Measurements from ENCODE around the gene KRT38.

DNA sequence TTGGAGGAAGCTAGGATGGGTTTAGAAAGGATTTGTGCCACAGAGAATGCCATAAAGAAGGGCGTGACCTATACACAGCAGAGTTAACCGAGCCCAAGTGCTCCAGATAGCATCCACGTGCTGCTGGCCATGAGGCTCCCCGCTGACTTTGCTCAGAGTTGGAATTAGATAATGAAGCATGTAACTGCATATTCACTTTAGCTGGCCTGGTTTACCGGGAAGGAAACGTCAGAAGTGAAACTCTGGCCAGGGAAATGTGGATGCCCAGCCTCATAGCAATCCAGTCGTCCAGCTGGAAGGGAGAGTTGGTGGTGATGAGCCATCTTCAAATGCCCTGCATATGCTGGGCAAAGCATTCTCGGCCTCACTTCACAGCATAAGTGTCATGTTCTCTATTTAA, 34.1 kb upstream of the KRT38 start:
- TF ChIP-seq EZH2 (IDR thresholded peaks at IDR 0.05; ENCODE audit: low read length, unreplicated experiment): no peak
- TF ChIP-seq, protein P1, sequence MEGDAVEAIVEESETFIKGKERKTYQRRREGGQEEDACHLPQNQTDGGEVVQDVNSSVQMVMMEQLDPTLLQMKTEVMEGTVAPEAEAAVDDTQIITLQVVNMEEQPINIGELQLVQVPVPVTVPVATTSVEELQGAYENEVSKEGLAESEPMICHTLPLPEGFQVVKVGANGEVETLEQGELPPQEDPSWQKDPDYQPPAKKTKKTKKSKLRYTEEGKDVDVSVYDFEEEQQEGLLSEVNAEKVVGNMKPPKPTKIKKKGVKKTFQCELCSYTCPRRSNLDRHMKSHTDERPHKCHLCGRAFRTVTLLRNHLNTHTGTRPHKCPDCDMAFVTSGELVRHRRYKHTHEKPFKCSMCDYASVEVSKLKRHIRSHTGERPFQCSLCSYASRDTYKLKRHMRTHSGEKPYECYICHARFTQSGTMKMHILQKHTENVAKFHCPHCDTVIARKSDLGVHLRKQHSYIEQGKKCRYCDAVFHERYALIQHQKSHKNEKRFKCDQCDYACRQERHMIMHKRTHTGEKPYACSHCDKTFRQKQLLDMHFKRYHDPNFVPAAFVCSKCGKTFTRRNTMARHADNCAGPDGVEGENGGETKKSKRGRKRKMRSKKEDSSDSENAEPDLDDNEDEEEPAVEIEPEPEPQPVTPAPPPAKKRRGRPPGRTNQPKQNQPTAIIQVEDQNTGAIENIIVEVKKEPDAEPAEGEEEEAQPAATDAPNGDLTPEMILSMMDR (conservative IDR thresholded peaks at IDR 0.05; ENCODE audit: low read depth, low read length): no peak

All from PC-3 (cell line).